IPS-NIHi7 (cell line): Measurements from ENCODE around the gene ZC3H15.

Experiments
- DNase-seq: peaks from one replicate; pipeline ENCODE4 v3.0.0; 2012; ENCODE audit warnings: mixed read lengths; ENCODE audit errors: extremely low spot score

ZC3H15 gene

GRCh38 chr2:186542002-186542401 lies 55.9 kb downstream of the ZC3H15 start:
- peak; percentile 12 for DNase-seq

- DNase-seq, result no peak
These were observed 57.6 kb downstream of the ZC3H15 start for GRCh38 chr2:186543561-186544131.

- DNase-seq, result peak; percentile 22
These were observed 58.2 kb downstream of the ZC3H15 start for GRCh38 chr2:186544255-186544675.

- no peak for DNase-seq
These were observed 60.8 kb downstream of the ZC3H15 start for GRCh38 chr2:186546846-186547245.

GRCh38 chr2:186551323-186552050 lies 65.4 kb downstream of the ZC3H15 start:
- DNase-seq, result no peak

- no peak for DNase-seq
These were observed 68.4 kb downstream of the ZC3H15 start for GRCh38 chr2:186554429-186554828.

- DNase-seq, result no peak
These were observed 69.0 kb downstream of the ZC3H15 start for GRCh38 chr2:186554850-186555671.

GRCh38 chr2:186558512-186559276 lies 72.6 kb downstream of the ZC3H15 start:
- DNase-seq, result no peak
